ENCODE measurements around the gene VPS11. TPM values are rescaled to one million over a fixed set of nuclear protein-coding genes. Genes with fewer than 3 reads are reported as not detected.

Gene VPS11
- 10 to 100 TPM; 30.8 to 31.6 TPM for total RNA-seq

DNA sequence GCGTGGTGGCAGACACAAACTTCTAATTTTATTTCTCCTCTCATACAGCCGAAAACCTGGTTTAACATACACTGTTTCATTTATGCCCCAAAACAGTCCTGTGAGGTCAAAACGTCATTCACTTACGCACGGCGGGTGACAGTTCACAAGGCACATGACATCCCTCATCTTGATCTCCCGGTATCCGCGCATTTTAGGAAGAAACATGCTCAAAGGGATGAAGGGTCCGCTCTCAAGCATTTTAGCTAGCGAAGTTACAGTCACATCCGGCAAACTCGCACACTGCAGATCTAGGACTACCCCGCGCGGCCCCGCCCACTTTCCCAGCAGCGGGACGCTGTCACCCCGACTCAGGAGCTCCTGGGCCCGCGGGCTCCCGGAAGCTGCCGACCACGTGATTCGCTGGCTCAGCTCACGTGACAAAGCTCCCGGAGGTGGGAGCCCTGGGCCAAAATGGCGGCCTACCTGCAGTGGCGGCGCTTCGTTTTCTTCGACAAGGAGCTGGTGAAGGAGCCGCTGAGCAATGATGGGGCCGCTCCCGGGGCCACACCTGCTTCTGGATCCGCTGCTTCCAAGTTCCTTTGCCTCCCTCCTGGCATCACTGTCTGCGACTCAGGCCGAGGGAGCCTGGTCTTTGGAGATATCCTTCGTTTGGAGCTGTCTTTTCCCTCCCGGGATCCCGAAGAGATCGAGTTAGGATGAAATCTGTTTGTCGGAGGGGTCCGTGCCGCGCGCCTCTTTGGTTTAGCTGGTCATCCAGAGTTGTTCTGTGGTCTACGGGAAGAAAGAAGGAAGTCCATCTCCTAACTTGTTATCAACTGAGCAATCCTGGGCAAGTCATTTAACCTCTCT lies at the start of gene VPS11:
TSS of gene VPS11 (plus strand) at position 448 of the 852 bp plus-strand sequence. CDS start at position 454, 6 bp downstream.
- CTCF ChIA-PET = interaction anchor here (0.7 to 3.4 kb wide), 26 partner anchors 10 to 271 kb away, joined by 3 to 23 read pairs (median 5); partner anchors contain the start of genes C2CD2L, CBL, DPAGT1 and HMBS
- H3K27me3 Mint-ChIP-seq (ENCODE audit: low read depth) = no peaks in the 10 kb centered on the region
- peak within 1 kb of the TSS; percentile 97 for H3K27ac Mint-ChIP-seq
- H3K9me3 Mint-ChIP-seq (ENCODE audit: insufficient read depth) = no peaks in the 10 kb centered on the region
- H3K4me3 Mint-ChIP-seq = peak within 1 kb of the TSS; percentile 89
- peaks cover 44% of the 10 kb centered on the region for H3K4me1 Mint-ChIP-seq (ENCODE audit: low read depth)
- POLR2A ChIA-PET = interaction anchor here (0.7 to 2.2 kb wide), 27 partner anchors 10 to 277 kb away, joined by 3 to 31 read pairs (median 4); partner anchors contain the start of genes C2CD2L, CENATAC, DDX6 and HMBS
- ATAC-seq (peak; percentile 99), DNase-seq (peak; percentile 99)
- peaks cover 25% of the 10 kb centered on the region for H3K36me3 Mint-ChIP-seq (ENCODE audit: low read depth)

DNA sequence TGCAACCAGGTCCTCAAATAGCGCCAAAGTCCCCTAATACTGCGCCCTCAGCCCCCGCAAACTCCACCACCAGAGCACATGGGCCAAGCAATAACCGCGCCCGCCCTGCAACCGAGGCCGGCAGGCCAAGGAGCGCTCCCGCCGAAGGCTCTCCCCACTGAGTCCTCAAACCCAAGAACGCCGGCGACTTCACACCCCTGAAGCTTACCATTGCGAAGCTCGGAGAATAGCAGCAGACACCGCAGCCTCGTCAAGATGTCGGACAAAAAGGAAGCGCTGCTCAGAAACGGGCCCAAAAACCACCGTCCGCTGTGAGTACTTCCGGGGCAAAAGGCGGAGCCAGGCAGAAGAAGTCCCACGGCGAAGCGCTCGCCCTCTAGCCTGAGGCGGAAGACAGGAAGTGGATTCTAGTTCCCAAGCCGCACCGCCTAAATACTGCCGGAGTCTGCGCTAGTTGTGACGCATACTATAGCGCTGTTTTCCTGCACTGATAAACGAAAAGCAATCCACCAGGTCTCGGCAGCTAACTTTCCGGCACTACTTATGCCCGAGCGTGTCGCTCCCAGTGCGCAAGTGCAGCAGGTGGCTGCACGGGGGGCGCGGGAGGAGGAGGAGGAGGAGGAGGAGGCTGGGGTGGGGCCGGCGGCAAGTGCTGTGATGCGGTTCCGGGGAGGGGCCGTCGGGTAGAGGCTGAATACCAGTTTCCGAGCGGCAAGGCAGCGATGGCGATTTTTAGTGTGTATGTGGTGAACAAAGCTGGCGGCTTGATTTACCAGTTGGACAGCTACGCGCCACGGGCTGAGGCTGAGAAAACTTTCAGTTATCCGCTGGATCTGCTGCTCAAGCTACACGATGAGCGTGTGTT lies 49.3 kb upstream of the VPS11 start, which contains the start of the genes RPS25 and TRAPPC4:
TSS of gene RPS25 (minus strand) at position 270 of the 865 bp plus-strand sequence. CDS start at position 211, 59 bp downstream.
TSS of gene TRAPPC4 (plus strand) at position 693 of the 865 bp plus-strand sequence. CDS start at position 723, 30 bp downstream.
- peak within 1 kb of the TSS; percentile 99 for H3K4me3 Mint-ChIP-seq
- DNase-seq (peak; percentile 98), ATAC-seq (peak; percentile 93)
- CTCF ChIA-PET = interaction anchor here (0.7 to 2.5 kb wide), 6 partner anchors 13 to 92 kb away, joined by 3 to 12 read pairs (median 4); partner anchors contain the start of genes BCL9L, CENATAC and SLC37A4
- peaks cover 48% of the 10 kb centered on the region for H3K4me1 Mint-ChIP-seq (ENCODE audit: low read depth)
- no peaks in the 10 kb centered on the region for H3K9me3 Mint-ChIP-seq (ENCODE audit: insufficient read depth)
- peaks cover 77% of the 10 kb centered on the region for H3K36me3 Mint-ChIP-seq (ENCODE audit: low read depth)
- H3K27me3 Mint-ChIP-seq (ENCODE audit: low read depth) = no peaks in the 10 kb centered on the region
- POLR2A ChIA-PET = interaction anchor here (0.6 to 4.1 kb wide), 17 partner anchors 9 to 278 kb away, joined by 3 to 37 read pairs (median 4); partner anchors contain the start of genes CENATAC, DDX6, HYOU1 and SLC37A4
- H3K27ac Mint-ChIP-seq = peak within 1 kb of the TSS; percentile 100

DNA sequence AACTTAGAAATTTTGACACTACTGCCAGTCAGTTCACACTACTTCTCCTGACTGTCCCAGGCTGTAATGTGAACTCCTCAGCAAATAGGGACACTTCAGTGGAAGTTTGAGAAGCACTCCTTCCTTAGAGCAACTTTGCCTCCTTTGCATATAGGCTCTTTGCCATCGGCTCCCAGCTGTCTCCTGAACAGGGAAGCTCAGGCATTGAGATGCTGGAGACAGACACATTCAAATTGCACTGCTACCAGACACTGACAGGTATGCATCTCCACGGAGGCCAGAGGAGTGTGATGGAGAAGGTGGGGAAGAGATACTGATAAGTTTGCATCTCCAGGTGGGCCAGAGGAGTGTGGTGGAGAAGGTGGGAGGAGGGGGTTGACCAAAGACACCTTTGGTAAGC lies 47.6 kb upstream of the VPS11 start:
- no peak for ATAC-seq
- POLR2A ChIA-PET = interaction anchor here (0.9 to 4.1 kb wide), 8 partner anchors 7 to 229 kb away, joined by 3 to 37 read pairs (median 18); partner anchors contain the start of genes CENATAC, DDX6, DPAGT1 and HYOU1
- CTCF ChIA-PET = interaction anchor here (0.9 to 2.5 kb wide), 3 partner anchors 9 to 22 kb away, joined by 3 to 12 read pairs (median 9); partner anchors contain the start of genes CENATAC and SLC37A4
- DNase-seq = no peak
- peak overlapping the region; percentile 100 for H3K27ac Mint-ChIP-seq
- no peaks in the 10 kb centered on the region for H3K9me3 Mint-ChIP-seq (ENCODE audit: insufficient read depth)
- H3K4me3 Mint-ChIP-seq = peak overlapping the region; percentile 99
- no peaks in the 10 kb centered on the region for H3K27me3 Mint-ChIP-seq (ENCODE audit: low read depth)
- peaks cover 58% of the 10 kb centered on the region for H3K4me1 Mint-ChIP-seq (ENCODE audit: low read depth)
- H3K36me3 Mint-ChIP-seq (ENCODE audit: low read depth) = peaks cover 79% of the 10 kb centered on the region

DNA sequence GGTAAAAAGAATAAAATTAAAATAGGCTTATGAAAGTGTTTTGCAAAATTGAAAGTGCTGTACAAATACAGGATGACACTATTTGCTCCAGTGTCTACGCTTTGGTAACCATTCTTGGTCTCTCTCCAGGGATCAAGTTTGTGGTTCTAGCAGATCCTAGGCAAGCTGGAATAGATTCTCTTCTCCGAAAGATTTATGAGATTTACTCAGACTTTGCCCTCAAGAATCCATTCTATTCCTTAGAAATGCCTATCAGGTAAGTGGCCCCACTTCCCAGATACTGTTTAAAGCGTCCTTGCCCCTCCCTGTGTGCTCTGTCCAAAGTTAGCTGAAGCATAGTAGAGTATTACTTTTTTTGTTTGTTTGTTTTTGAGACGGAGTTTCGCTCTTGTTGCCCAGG lies 46.0 kb upstream of the VPS11 start:
- Mint-ChIP-seq H3K36me3 (ENCODE audit: low read depth) (peaks cover 72% of the 10 kb centered on the region), H3K9me3 (ENCODE audit: insufficient read depth) (no peaks in the 10 kb centered on the region), H3K4me1 (ENCODE audit: low read depth) (peaks cover 48% of the 10 kb centered on the region), H3K4me3 (no peak overlapping the region), H3K27ac (no peak overlapping the region), H3K27me3 (ENCODE audit: low read depth) (no peaks in the 10 kb centered on the region)
- no peak for ATAC-seq
- CTCF ChIA-PET = interaction anchor here (2.0 kb wide), 1 partner anchor 10 kb away, joined by 7 read pairs; the partner anchor contains the start of gene SLC37A4
- DNase-seq = no peak
- POLR2A ChIA-PET = no interaction called here

DNA sequence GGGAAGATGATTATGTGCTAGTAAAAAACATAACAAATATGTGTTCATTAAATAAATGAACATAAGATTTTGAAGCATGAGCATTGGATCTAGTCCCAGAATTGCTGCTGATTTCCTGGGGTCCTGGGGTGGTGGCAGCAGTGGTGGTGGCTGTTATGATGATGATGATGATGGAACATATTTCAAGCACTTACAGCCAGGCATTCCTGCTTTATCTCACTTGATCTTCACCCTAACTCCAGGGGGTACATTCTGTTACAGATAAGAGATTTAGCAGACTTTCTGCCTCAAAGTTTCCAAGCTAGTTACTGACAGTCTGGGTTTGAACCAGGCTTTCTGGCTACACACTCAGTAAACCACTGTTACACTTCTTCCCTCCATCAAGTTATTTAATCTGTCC lies 43.9 kb upstream of the VPS11 start:
- Mint-ChIP-seq H3K27ac (peak overlapping the region; percentile 50), H3K4me1 (ENCODE audit: low read depth) (peaks cover 45% of the 10 kb centered on the region), H3K27me3 (ENCODE audit: low read depth) (no peaks in the 10 kb centered on the region), H3K36me3 (ENCODE audit: low read depth) (peaks cover 57% of the 10 kb centered on the region), H3K9me3 (ENCODE audit: insufficient read depth) (no peaks in the 10 kb centered on the region), H3K4me3 (no peak overlapping the region)
- ATAC-seq (no peak), DNase-seq (no peak)
- ChIA-PET POLR2A (no interaction called here), CTCF (no interaction called here)

DNA sequence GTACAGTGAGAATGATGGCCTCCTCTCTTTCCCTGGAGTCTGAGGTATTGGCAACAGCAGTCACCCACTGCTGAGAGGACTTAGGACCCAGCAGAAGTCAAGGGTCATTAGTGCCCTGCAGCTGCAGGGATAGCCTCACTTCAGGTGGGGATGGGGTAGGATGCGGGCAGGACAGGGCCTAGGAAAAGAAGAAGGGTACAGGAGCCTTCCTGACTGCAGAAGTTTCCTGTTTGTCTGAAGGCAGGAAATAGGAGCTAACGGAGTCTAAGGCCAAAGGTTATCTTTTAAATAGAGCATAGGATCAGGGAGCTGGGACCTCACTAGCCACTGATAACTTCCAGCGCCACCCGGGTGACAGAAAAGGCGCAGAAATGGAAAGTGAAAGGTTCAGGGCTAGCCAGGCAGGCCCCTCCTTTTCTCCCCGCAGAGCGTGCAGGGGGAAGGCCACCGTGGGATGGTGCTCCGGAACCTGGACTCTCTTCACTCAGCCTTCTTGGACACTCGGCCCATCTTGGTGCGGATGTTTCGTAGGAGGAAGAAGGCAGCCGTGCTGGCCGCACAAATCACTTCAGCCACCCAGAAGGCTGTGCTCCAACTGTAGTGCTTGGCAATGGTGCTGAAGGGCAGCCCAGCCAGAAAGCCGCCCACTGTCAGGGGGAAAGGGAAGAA lies 43.1 kb upstream of the VPS11 start:
- H3K36me3 Mint-ChIP-seq (ENCODE audit: low read depth) = peaks cover 59% of the 10 kb centered on the region
- no peaks in the 10 kb centered on the region for H3K9me3 Mint-ChIP-seq (ENCODE audit: insufficient read depth)
- H3K4me1 Mint-ChIP-seq (ENCODE audit: low read depth) = peaks cover 53% of the 10 kb centered on the region

DNA sequence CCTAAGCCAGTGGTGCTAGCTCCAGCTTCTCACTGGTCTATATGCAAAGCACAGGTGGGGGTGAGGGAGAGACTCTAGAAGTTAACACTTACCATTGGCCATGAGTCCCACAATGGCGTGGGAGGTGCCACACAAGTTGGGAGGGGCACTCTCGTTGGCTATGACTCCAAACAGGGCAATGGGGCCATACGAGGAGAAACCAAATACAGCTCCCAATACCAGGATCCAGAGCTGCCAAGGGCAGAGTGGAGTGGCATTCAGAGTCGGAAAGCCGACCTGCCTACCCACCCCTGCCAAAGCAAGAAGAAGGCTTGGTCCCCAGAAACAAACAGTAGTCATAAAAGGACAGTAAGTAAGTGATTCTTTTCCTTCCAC lies 42.5 kb upstream of the VPS11 start:
- Mint-ChIP-seq H3K27me3 (ENCODE audit: low read depth) (no peaks in the 10 kb centered on the region), H3K4me1 (ENCODE audit: low read depth) (peaks cover 52% of the 10 kb centered on the region), H3K36me3 (ENCODE audit: low read depth) (peaks cover 54% of the 10 kb centered on the region), H3K4me3 (no peak overlapping the region), H3K9me3 (ENCODE audit: insufficient read depth) (no peaks in the 10 kb centered on the region), H3K27ac (no peak overlapping the region)
- ChIA-PET POLR2A (interaction anchor here (0.6 to 1.0 kb wide), 2 partner anchors 26 to 69 kb away, joined by 3 read pairs; no protein-coding TSS in a partner anchor), CTCF (no interaction called here)
- ATAC-seq = no peak
- DNase-seq = no peak

More for the DNA sequence above, 43.1 kb upstream of the VPS11 start:
- CTCF ChIA-PET = no interaction called here
- DNase-seq (no peak), ATAC-seq (no peak)
- H3K27ac Mint-ChIP-seq = no peak overlapping the region
- POLR2A ChIA-PET = interaction anchor here (0.6 kb wide), 1 partner anchor 25 kb away, joined by 3 read pairs; no protein-coding TSS in a partner anchor
- no peaks in the 10 kb centered on the region for H3K27me3 Mint-ChIP-seq (ENCODE audit: low read depth)
- no peak overlapping the region for H3K4me3 Mint-ChIP-seq

DNA sequence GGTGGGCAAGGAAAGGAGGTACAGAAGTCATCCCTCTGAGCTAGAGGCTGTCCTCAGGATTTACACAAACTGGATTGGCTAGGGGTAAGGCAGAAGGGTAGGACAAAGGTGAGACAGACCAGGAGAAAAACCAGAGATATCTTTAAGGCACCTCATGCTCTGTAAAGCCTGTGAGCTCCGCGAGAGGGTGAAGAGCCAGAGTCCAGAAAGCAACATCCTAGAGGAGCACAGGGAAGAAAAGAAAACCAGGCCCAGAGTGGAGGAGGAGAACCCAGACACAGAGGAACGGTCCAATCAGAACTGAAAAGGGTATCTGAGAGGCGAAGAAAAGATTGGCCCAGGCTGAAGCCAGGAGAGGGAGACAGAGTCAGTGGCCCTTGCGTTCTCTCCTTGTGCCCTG lies 42.1 kb upstream of the VPS11 start:
- H3K27me3 Mint-ChIP-seq (ENCODE audit: low read depth) = no peaks in the 10 kb centered on the region
- ChIA-PET CTCF (no interaction called here), POLR2A (interaction anchor here (1.0 kb wide), 1 partner anchor 69 kb away, joined by 3 read pairs; no protein-coding TSS in a partner anchor)
- H3K9me3 Mint-ChIP-seq (ENCODE audit: insufficient read depth) = no peaks in the 10 kb centered on the region
- H3K4me3 Mint-ChIP-seq = no peak overlapping the region
- DNase-seq = no peak
- peaks cover 53% of the 10 kb centered on the region for H3K36me3 Mint-ChIP-seq (ENCODE audit: low read depth)
- peaks cover 47% of the 10 kb centered on the region for H3K4me1 Mint-ChIP-seq (ENCODE audit: low read depth)
- H3K27ac Mint-ChIP-seq = peak overlapping the region; percentile 53
- ATAC-seq = no peak

DNA sequence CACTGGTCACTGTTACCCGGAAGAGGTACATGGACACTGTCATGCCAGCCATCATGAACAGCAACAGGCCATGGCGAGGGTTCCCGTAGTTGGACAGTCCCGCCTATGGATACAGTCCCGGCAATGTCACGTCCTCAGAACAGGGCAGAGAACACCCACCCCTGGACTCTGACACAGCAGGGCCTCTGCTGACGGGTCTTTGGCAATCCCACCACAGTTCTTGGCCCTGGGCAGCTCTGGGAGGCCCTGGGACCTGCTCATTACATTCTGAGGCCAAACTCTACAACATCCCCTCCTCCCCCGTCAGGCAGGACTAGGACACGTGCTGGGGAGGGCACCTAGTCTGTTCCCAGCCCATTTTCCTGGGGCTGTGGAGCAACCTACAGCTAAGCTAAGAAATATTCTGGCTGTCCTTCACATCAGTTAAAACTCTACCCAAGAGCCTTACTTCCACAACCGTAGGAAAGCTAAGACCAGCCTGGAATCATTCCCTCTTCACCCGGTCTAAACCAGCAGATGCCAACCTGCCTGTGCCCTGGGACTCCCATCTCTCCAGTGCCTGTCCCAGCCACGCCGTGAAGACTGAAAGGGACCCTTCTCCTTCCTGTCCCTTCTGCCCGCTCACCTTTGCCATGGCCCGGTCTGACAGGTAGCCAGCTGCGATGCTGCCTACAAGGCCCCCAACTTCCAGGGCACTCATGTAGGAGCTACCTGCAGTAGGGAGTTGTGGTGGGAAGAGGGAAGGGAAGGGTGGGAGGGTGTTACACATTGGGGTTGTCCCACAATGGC lies 41.4 kb upstream of the VPS11 start:
- ATAC-seq (no peak), DNase-seq (no peak)
- H3K4me1 Mint-ChIP-seq (ENCODE audit: low read depth) = peaks cover 43% of the 10 kb centered on the region
- no peak overlapping the region for H3K4me3 Mint-ChIP-seq
- peaks cover 51% of the 10 kb centered on the region for H3K36me3 Mint-ChIP-seq (ENCODE audit: low read depth)
- H3K27ac Mint-ChIP-seq = no peak overlapping the region
- ChIA-PET POLR2A (interaction anchor here (1.0 to 2.7 kb wide), 3 partner anchors 8 to 68 kb away, joined by 3 to 18 read pairs (median 4); partner anchors contain the start of genes RPS25 and TRAPPC4), CTCF (no interaction called here)
- no peaks in the 10 kb centered on the region for H3K9me3 Mint-ChIP-seq (ENCODE audit: insufficient read depth)
- no peaks in the 10 kb centered on the region for H3K27me3 Mint-ChIP-seq (ENCODE audit: low read depth)

DNA sequence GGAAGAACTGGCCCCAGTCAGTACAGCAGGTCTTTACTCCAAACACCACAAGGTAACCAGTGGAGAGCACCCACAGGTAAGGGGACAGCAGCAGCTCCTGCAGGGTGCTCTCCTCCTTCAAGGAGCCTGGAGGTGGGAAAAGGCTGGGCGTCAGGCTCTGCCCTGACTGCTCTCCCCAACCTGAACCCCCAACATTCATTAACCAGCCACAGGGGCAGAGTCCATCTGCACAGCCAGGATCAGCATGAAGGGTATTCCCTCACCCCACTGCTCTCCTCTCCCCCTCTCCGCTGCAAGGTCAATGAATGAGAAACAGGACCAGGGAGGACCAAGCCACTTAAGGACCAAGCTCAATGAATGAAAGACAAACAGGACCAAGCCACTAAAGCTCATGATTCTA lies 40.6 kb upstream of the VPS11 start:
- no peaks in the 10 kb centered on the region for H3K9me3 Mint-ChIP-seq (ENCODE audit: insufficient read depth)
- ChIA-PET CTCF (no interaction called here), POLR2A (interaction anchor here (1.1 to 2.7 kb wide), 3 partner anchors 9 to 30 kb away, joined by 3 to 18 read pairs (median 4); partner anchors contain the start of genes RPS25 and TRAPPC4)
- H3K4me3 Mint-ChIP-seq = no peak overlapping the region
- ATAC-seq (no peak), DNase-seq (no peak)
- H3K27me3 Mint-ChIP-seq (ENCODE audit: low read depth) = no peaks in the 10 kb centered on the region
- H3K27ac Mint-ChIP-seq = no peak overlapping the region
- peaks cover 40% of the 10 kb centered on the region for H3K4me1 Mint-ChIP-seq (ENCODE audit: low read depth)
- H3K36me3 Mint-ChIP-seq (ENCODE audit: low read depth) = peaks cover 43% of the 10 kb centered on the region
